HuH-7.5 (cell line): Measurements from ENCODE around the gene CD82.

Source experiments
- DNase-seq: peaks from one replicate; pipeline ENCODE4 v3.0.0; 2011; ENCODE audit warnings: low spot score

The CD82 gene

DNA sequence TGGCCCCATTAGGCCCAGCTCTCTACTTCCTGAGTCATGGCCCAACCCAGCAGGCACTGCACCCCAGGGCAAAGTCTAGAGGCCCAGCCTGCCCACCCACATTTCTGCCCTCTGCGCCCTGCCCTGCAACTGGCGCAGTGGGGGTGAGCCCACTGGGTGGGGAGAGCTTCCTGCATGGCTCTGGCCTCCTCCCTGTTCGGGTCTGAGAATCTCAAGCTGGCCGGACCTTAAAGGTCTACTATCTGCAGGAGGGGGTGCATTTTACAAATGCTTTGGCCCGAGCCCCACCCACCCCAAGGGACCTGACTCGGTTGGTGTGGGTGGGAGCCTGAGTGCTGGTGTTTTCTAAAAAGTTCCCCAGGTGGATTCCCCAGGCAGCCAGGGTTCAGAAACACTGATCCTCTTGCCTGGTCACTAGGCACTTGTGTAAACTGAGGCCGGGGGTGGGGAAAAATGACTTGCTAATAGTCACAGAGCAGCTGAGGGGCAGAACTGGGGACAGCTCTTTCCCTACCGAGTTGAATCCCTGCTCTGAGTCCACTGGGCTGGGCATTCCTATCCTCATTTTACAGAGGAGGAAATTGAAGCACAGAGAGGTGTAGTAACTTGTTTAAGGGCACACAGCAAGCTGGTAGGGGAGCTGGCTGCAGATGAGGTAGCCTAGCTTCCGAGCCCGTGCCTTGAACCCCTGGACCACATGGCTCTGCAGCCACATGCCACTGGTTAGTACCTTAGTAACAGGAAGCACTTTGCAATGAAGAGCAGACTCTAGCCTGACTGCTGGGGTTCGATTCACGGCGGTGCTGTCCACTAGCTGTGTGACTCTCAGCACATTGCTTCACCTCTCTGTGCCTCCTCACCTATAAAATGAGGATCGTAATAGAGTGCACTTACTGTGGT is 36.3 kb downstream of the CD82 start:
- no peak for DNase-seq

DNA sequence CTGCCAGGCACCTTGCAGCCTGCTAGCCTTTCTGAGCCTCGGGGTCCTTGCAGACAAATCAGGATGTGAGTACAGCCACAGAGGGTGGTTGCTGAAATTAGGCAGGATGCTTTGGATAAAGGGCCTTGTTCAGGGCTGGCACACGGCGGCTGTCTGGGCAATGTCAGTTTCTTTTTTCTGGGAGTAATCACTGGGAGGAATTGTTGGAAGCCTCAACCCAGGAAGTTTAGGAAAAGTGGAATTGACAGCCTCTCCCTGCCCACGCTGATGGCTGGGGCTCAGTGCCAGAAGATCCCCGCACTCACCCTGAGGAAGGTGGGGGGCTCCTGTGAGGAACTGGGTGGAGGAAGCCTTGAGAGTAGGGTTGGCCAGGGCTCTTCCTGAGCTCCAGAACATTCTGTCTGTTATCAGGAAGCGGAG is 37.4 kb downstream of the CD82 start:
- no peak for DNase-seq

DNA sequence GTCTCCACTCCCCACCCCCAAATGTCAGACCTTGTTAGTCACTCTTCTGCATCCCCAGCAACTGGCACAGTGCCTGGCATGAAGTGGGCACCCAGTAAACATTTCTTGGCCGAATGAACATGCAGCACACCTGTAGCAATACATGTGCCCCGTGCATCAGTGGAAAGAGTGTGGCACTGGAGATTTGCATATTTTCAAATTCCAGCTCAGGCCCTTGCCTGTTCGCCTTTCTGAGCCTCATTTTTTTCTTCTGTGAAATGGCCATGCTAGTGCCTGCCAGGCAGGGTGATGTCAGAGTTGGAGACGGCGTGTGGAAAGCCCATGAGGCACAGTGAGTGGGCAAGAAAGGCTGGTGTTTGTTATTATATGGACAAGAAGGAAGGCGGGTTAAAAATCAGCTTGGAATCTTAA is 38.7 kb downstream of the CD82 start:
- DNase-seq, result no peak

DNA sequence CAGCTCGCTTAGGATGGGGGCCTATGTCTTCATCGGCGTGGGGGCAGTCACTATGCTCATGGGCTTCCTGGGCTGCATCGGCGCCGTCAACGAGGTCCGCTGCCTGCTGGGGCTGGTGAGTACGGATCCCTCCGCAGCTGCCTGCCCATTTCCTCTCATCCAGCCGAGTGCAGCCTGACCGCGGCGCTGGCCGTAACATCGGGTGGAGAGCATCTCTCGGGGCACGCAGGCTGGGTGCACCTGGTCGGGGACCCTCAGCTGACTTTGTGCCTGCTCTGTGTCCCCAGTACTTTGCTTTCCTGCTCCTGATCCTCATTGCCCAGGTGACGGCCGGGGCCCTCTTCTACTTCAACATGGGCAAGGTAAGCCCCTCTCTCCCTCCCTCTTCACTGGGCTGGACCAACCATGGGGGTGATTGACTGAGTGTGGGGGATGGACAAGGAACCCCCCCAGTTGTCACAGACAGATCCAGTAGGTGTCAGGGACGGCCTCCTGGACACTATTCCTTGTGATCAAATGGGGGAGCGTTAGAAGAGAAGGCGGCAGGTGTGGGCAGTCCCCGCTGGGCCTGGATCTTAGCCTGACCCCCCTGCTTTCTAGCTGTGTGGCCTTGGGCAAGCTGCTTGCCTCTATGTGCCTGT is 39.7 kb downstream of the CD82 start:
- no peak for DNase-seq

DNA sequence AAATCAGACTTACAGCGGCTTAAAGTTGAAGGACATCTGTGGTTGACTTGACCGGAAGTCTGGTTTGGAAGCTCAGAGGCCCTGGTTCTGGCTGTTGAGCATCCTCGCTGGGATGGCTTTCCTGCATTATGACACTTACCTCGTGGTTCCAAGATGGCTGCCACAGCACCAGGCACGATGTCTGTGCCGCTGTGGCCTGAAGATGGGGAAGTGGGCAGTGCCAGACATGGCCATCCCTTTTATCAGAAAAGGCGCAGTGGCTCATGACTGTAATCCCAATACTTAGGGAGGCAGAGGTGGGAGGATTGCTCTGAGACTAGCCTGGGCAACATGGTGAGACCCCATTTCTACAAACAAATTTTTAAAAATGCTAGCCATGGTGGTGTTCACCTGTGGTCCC is 40.5 kb downstream of the CD82 start:
- no peak for DNase-seq

DNA sequence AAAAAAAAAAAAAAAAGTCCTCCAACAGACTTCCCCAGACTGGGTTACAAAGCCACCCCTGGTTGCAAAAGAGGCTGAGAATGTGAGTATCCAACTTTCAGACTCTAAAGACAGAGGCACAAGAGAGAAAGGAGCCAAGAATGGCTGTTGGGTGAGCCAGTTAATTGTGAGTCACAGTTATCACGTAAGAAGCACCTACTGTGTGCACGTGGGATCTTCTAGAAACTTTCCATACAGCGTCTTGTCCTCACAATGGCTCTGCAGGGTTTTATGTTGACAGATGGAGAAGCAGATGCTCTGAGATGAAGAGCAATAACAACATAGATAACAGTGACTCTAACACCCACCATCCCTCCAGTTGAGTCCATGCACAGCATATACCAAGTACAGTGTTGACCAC is 41.0 kb downstream of the CD82 start:
- no peak for DNase-seq

DNA sequence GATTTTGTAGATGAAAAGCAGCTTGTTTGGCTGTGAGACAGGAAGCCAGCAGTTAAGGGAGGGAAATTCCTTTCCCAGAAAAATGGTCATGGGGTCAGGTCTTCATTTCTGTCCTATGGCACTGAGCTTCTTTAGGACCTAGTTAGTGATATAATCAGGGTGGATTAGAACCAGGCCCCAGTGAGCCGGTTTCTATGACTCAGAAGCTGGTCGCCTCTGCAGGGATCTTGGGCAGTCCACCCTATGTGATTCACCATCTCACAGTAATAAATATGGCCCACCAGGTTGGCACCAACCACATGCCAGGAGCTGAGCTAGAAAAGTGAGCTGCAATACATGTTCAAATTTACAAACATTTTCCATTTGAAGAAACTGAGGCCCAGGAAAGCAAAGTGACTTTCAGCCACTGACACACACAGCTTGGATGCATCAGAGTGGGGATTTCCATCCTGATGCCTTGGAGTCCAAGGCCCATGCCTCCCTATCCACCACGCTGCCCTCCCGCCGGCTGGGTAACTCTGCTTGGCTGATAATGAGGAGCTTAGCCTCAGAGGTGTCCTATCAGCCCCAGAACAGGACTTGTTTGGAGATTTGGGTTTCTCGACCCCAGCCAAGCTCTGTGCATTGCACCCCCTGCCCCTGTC is 42.0 kb downstream of the CD82 start:
- no peak for DNase-seq

DNA sequence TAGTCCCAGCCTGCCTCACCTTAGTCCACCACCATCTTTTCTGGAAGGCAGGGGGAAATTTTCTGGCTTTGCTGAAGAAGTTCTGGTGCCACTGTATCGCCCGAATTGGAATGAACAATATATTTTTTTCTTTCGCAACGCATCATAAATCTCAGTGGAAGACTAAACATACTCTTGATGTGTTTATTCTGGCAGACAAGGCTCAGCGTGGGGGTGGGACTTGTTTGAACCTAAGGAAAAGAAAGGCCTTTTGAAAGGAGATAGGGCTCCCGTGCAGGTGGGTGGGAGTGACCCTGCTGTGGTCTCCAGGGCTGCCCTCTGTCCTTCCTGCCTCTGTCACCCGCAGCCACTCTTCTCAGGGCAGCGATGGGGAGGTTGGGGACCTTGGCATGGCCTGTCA is 42.5 kb downstream of the CD82 start:
- no peak for DNase-seq

DNA sequence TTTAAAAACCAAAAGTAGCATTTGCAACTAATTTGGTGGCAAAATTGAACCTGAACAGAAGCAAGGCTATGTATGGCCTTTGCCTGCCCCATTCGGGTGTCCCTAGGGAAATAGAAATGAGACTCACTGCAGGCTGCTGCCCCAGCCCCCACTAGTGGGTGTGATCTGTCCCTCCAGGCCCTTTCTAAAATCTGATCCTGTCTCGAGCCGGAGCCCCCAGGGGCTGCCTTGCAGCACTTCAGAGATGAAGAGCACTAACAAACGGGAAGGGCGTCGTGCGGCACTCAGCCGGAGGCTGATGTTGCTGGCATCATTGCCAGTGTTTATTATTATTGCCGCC is 43.2 kb downstream of the CD82 start:
- no peak for DNase-seq

DNA sequence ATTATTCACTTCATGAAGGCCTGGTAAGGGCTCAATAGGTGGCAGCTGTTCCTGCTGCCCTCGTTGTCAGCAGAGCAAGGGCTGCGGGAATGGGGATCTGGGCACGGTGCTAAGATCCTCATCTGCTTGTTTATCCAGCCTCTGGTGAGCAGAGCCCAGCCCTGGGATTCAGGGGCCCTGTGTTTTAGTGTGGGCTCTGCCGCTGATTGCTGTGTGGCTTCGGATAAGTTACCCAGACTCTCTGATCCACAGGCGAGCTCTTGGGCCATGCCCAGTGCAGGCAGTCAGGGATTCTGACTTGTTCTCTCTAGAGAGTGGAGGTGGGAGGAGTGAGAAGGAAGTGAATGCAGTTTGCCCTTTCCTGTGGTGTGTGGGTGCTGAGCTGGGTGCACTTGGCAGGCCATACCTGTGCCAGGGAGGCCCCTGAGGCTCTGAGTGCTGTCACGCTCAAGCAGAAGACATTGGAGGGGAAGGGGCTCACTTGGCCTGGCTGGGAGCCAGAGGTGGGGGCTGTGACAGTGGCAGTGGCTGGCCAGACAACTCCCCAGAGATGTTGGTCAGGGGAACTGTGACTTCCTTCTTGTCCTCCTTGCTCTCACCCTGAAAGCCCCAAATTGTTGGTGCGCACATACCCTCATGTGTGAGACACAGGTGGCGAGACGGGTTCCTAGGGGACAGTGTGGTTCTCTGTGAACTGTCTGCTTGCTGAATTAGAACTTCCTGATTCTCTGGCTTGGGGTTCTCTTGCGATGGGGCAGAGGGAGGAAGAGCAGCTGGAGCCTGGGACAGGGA is 43.7 kb downstream of the CD82 start:
- no peak for DNase-seq

DNA sequence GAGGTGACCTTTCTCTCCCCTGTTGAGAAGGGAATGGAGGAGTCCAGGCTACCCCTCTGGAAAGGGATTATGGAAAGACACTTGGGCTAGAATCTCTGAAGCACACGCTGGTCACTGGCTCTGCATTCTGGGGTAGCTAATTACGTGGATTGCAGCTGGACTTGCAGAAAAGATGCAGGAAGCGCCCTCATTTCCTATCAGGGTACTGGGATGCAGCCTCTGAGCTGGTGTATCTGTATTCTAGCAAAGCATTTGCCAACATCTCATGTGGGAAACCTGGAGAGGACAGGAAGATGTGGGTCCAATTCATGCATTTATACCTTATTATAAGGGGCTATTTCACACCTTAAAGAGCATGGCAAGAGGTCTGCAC is 44.3 kb downstream of the CD82 start:
- no peak for DNase-seq

DNA sequence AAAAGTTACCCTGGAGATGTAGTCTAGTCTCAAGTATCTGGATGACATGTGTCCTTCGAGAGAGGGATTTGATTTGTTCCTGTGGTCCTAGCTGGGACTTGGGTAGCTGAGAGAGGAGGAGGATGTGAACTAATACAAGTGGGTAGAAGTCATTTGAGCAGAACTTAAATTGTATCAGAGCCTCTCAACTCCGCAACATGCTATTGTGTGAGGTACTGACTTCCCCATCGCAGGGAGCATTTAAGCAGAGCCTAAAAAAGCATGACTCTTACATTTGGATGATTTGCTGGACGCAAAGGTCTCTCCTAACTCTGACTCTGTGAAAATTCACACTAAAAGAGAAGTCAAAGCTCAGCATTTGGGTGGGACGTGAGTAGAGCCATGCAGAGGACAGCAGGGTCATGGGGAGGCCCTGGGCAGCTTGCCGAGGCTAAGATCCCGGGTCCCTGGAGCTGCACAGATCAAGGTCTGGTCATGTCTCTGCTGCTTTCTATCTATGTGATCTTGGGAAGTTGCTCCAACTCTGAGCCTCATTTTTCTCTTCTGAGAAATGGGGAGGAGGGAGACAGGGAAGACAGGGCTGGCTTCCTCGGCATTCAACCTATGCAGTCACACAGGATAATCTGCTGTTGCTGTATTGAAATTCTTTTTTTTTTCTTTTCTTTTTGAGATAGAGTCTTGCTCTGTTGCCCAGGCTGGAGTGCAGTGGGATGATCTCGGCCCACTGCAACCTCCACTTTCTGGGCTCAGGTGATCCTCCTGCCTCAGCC is 44.9 kb downstream of the CD82 start:
- no peak for DNase-seq

DNA sequence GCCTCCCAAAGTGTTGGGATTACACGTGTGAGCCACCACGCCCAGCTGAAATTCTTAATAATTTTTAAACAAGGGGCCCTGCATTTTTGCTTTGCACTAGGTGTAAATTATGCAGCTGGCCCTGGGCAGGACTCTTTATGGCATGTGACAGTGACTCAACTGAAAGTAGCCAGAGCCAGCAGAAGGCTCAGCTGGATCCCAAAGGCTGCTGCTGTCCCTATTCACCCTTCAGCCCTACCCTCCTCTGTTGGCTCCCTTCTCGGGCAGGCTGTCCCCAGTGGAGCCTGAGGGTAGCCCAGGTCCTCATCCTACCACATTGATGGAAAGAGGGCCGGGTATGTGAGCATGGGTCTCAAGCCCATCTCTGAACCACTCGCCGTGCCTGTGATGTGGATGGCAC is 45.6 kb downstream of the CD82 start:
- no peak for DNase-seq

DNA sequence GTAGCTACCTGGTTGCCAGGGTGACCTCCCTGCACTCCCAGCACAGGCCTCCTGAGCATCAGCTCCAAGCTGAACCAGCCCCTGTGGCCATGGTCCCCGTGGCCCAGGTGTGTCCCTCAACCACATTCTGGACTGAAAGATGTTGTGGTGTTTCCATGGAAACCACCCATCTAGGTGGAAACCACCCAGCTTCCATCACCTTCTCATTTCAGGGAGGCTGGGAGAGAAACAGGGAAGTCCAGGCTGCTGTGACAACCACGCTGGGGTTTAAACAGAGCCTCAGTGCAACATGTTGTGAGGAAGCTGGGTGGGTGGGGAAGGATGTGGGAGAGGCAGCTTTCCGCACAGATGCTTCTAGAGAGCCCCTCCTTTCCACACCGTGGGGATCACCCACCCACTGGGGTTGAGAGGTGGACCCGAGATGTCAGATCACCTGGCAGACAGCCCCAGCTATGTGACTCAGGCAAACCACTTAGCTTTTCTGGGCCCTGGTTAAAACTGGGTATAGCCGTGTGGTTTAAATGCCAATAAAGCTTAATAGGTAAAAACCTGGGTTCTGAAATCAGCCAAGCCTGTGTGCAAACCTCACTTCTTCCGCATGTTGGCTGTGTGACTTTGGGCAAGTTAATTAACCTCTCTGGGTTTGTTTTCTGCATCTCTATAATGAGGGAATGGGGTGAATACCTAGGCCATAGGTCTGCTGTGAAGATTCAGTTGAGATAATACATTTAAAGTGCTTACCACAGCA is 46.4 kb downstream of the CD82 start:
- DNase-seq, result no peak

DNA sequence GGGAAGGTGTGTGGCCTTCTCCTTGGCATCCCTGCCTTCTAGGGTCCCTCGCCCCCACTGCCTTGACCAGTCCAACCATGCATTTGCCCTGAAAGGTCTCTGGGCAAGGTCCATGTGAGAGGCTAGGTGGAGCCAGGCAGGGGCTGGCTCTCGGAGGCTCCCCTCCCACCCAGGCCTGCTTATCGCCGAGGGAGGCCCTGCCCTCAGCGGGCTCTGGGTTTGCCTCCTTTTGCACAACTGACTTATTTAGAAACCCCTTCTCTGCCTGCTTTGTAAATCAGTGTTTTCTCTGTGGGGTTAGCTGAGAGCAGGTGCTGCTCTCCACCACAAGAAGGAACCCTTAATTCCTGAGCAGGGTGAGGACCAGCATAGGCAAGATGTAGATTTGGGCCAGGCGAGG is 47.7 kb downstream of the CD82 start:
- DNase-seq, result no peak

DNA sequence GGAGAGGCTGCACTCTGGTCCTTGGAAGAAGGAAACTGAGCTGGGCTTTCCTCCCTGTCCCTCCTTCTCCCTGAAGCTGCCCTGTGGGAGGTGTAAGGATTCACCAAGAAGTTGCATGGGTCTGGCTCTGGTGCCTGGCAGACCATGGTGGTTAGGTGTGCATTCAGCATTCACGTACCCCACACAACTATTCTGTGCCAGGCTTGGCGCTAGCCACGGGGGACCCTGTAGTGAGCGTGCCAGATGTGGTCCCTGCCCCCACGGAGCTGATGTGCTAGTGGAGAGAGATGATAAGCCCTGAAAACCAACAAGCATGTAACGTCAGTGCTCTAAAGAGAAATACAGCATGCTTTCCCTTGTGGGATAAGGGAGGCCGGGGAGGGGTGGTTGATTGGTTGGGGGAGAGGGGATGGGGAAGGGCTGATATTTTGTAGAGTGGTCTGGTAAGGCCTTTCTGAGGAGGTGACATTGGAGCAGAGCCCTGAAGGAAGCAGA is 48.9 kb downstream of the CD82 start:
- DNase-seq, result no peak

DNA sequence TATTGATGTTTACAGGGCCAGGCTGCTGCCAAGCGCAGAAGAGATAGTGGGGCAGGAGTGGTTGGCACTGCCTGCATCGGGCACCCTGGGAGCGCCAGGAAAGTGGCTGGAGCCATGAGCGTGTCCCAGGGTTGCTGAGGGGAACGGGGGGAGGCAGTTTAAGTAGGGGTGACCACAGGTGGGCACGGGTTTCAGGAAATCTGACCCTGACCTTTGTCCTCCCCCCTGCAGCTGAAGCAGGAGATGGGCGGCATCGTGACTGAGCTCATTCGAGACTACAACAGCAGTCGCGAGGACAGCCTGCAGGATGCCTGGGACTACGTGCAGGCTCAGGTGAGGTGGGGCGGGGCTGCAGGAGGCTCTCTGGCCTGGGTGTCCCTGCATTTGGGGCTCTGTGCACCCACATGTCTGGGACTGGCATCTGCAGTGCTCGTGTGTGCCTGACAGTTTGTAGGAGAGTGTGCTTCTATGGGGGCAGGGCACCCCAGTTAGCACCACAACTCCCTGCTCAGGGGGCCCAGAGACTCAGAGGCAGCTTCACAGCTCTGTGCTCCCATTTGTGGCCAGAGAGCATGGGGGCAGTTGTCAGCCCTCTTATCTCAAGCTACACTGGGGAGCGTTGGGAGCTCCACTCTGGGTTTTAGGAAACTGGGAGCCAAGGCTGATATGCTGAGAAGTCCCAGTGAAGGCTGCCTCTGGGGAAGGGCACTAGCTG is 49.7 kb downstream of the CD82 start:
- no peak for DNase-seq

DNA sequence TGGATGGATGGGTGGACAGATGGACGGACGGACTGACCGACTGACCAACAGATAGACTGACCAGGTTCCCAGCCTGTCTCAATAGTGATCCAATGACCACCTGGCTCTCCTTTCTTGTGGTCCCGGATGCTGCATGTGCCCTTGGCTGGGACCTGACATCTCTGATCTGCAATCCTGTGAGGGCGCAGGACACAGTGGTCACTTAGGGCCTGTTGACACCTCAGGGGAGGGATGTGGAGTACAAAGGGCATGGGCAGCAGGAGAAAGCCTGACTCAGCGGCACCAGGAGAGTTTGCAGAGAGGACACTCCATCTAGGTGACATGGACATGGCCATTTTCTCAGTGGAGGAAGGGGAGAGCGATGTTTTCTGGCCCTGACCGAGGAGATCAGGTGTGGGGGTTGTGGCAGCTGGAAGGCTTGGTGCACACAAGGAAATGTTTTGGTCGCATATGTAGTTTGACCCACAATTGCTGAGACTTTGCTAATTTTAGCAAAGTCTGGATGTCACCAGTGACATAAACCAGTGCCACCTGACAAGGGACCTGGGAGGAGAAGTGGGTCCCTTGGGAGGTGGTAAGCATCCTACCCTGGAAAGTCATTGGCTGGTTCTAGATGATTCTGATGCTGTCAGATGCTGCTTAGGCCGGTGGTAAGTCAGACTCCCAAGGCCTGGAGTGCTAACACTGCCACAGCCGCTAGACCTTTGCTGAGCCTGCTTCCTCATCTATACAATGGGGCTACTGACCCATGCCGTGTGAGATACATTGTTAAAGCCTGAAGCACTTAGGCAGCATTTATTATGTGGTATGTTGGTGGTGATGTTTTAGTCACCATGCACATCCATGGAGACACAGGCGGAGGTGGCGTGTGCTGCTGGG is 50.7 kb downstream of the CD82 start:
- no peak for DNase-seq
